GM12873 (cell line): ENCODE results near the gene MYB.
A peak's percentile ranks its signal among the peaks of the same experiment; 100 is the strongest.

Experiments
- TF ChIP-seq, protein P1 (sequence below): IDR thresholded peaks from 2 replicates; pipeline ENCODE4 v1.5.1; 2012; ENCODE audit warnings: low read depth, mild to moderate bottlenecking, moderate library complexity, low read length, control low read depth; ENCODE audit not compliant: insufficient read depth; ENCODE audit errors: missing control alignments

MYB gene

DNA sequence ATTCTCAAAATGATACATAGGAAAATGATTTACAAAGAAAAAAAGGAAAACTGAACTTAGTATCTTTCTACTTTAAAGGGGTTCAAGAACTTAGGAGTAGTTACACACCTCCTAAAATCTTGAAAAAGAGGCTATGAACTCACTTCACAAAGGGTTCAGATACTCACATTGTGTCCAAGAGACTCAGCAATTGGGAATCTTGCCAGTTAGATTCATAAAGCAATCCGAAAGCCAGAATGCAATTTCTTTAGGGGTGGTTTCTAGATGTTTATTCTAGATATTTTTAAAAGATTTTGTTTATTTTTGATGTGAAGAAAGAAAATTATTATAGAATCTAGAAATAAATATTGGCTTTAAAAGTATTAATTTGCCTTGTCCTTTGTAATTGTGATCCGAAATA is 1.7 kb upstream of the MYB start:
- TF ChIP-seq, protein P1, sequence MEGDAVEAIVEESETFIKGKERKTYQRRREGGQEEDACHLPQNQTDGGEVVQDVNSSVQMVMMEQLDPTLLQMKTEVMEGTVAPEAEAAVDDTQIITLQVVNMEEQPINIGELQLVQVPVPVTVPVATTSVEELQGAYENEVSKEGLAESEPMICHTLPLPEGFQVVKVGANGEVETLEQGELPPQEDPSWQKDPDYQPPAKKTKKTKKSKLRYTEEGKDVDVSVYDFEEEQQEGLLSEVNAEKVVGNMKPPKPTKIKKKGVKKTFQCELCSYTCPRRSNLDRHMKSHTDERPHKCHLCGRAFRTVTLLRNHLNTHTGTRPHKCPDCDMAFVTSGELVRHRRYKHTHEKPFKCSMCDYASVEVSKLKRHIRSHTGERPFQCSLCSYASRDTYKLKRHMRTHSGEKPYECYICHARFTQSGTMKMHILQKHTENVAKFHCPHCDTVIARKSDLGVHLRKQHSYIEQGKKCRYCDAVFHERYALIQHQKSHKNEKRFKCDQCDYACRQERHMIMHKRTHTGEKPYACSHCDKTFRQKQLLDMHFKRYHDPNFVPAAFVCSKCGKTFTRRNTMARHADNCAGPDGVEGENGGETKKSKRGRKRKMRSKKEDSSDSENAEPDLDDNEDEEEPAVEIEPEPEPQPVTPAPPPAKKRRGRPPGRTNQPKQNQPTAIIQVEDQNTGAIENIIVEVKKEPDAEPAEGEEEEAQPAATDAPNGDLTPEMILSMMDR: no peak

GRCh38 chr6:135179920-135180541 is 1.1 kb upstream of the MYB start:
- TF ChIP-seq, protein P1: no peak

DNA sequence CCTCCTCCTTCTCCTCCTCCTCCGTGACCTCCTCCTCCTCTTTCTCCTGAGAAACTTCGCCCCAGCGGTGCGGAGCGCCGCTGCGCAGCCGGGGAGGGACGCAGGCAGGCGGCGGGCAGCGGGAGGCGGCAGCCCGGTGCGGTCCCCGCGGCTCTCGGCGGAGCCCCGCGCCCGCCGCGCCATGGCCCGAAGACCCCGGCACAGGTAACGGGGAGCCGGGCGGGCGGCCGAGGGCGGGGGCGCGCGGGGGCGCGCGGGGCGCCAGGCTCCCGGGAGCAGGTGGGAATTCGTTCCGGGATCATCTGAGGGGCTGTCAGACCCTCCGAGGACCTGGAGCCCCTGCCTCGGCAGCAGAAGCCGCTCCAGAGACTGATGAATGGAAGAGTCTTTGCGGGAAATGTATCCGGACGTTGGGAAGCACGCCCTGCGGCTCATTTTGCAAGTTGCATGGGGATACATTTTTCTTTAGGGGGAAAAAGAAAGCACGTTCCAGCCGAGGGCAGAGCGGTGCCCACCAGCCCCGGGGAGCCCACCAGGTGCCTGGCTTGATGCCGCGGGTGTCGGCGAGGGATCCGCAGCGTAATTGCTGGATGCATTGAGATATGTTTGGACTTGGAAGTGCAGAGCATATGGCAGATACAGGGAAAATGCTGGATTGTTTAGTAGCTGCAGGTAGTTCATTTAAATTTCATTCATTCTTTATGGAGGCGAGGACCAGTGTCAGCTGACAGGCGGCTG is 394 bp downstream of the MYB start:
- TF ChIP-seq, protein P1: no peak

GRCh38 chr6:135182071-135183001 is 1.2 kb downstream of the MYB start:
- TF ChIP-seq, protein P1: no peak

- TF ChIP-seq, protein P1: peak; percentile 27
Observed at GRCh38 chr6:135183002-135183531, 2.0 kb downstream of the MYB start.

GRCh38 chr6:135183532-135184440 is 2.7 kb downstream of the MYB start:
- TF ChIP-seq, protein P1: peak; percentile 92
